Activated effector memory CD4-positive, alpha-beta T cell treated with anti-CD3 and anti-CD28 coated beads, Interleukin-2, amount 50 U/mL, for 16 hours (primary cell): ENCODE results near the gene MIPOL1.

Experiments
- DNase-seq: peaks from one replicate; pipeline ENCODE4 v3.0.0-alpha.2; 2020

Gene MIPOL1

DNA sequence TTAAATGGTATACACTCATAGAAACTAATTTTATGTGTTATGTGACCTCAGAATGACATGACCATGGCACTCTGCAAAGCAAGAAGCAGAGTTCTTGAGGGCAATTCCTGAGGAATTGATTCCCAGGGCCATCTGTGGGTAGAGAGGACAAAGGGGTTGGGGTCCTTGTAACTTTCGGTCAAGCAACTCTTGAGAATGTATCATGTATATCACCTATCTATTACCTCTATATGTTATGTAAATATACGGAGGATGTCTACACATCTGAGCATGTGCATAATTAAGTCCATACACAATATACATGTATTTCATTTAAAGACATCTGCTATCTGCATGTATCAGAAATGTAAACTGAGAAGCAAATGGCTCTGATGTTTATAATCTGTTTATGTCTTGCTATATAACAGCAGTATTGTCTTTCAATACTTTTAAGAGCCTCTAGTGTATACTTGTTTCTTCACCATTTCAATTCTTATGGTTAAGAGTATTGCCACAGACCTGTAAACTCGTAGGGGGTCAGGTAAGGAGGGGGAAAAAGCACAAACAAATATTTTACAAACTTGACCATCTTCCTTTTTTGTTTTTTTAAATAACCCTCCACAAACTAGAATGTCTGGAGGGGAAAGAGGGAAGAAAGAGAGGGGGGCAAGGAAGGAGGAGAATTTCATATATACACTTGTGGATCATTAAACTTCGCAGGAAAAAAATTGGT lies 392.8 kb downstream of the MIPOL1 start:
- DNase-seq = no peak

GRCh38 chr14:37591311-37591940 lies 393.7 kb downstream of the MIPOL1 start:
- DNase-seq = no peak

- no peak for DNase-seq
These were observed 394.3 kb downstream of the MIPOL1 start for GRCh38 chr14:37591941-37592481.

- DNase-seq = no peak
These were observed 395.0 kb downstream of the MIPOL1 start for GRCh38 chr14:37592482-37593408.

GRCh38 chr14:37593511-37594237 lies 395.9 kb downstream of the MIPOL1 start:
- DNase-seq = no peak

DNA sequence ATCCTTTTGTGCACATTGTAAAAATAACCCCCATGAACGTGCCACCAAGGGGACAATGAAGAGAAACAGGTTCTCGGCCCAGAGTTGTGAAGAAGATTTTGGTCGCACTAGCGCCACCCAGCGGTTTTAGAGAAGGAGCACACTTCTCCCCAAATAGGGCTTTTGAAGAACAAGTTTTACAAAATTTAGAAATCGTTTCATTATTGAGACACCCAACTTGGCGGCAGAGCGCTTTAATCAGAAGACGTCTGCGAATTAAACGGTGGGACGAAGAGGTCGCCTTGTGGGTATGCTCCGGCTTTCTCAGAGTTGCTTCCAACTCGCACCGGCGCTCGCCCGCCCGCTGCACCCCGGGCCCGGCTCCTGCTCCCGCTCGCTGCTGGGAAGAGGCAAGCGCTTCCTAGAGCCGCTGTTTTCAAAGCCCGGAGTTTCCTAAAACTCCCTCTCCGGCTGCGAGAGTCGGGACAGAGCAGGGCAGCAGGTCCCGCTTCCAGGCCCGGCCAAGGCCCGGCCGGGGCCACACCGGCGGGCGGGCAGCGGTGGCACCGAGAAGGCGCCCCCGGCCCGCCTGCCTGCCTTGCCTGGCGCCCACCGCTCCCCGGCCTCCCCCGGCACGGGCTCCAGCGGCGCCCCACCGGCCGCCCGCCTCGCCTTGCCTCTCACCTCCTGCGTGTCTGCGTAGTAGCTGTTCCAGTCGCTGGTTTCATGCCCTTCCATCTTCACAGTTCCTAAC lies 396.7 kb downstream of the MIPOL1 start:
- DNase-seq = peak; percentile 64

DNA sequence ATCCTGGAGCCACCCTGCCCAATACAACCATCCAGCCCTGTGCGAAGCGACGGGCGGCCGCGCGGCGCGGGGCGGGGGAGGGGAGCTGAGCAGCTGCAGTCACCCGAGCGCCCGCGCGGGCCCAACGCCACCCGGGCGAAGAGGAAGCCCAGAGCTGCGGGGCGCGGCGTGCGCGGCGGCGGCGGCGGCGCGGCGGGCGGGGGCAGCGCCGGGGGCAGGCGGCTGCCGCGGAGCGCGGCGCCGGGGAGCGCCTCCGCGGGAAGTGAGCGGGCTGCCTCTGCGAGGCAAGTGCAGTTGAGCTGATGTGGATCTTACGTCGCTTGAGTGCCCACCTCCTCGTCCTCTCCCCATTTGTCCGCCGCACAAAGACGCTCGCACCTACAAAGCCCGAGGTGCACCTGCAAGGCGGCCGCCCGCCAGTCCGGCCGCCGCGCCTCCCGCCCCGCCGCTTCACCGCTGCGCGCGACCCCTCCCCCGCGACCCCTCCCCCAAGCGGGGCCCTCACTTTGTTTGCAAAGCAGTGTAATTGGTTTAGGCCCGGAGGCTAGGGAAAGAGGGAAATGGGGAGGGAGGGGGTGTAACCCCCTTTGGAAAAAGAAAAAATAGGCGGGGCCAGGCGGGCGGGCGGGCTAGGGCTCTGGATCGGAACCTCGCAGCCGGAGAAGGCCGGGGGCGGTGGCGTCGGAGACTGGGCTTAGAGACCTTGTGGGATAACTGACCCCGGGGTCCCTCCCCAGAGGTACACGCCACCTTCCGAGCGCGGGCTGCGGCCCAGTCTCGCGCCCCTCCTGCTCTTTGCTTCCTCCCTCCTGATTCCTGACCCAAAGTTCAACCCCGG lies 397.5 kb downstream of the MIPOL1 start, which contains the start of the genes FOXA1 and TTC6:
Gene FOXA1 (minus strand): TSS at position 279 of the 838 bp plus-strand sequence. CDS start 277 bp downstream, at position 2.
Gene TTC6 (plus strand): TSS at position 659 of the 838 bp plus-strand sequence. CDS start 26,436 bp downstream, outside the sequence.
- peak; percentile 62 for DNase-seq

DNA sequence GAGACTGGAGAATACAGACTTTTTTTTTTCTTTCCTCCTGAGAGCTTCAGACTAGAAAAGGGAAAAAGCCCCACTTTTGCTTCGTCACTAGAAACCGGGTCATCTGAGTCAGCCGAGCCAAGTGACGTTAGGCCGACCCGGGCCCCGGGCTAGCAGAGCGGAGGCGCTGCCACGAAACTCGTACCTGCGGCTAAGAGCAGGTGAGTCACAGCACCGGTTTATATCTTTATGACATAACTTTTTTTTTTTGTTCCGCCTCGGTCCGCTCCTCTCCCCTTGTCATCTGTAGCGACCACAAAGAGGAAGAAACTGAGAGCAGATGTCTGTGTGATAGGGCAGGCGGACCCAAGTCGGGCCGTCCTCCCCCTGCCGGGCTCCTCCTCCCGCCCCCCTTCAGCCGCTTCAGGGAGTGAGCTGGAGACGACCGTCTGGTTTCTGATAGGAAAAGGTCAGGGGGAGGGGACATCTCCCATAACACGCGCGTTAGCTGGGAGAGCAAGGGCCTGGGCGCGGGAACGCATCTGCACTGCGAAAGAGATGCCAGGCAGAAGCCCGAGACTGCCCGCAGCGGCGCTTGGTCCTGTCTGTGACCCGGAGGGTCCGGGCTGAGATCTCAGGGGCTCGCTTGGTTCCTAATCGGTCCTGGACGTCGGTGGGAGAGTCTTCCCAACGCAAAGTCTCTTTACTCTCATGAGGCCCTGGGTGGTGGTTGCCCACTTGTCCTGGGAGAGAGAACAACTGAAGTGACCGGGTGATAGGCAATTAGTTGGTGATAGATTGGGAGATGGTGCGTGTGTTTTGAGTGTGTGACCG lies 398.3 kb downstream of the MIPOL1 start:
- peak; percentile 85 for DNase-seq

DNA sequence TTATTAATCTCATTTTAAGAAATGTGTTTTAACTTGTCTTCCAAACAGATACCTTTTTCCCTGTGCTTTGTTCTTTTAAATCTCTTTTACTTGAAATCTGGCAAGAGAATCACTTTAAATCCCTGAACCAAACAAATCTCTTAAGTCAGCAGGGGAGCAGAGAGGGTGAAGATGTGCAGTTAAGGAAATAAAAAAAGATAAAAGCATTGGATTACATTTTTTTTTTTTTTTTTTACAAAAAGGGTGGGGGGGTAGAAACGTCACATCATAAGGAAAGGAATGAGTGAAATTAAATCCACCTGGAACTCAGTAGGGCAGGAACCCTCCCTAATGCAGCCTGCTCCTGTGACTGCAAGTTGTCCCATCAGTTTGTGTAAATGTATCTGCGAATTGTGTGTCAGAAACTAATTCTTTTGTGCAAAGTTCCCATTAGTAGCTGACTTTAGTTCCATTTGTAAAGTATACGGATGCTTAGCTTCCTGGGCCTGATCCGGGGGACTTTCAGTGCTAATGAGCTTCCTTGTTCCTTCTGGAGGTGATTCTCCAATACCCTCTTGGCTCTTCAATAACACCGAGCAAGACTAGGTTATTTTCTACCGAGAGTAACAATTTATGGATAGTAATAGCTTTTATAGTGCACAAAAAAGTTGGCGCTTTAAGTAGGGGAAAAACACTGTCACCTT lies 399.2 kb downstream of the MIPOL1 start:
- DNase-seq = no peak

DNA sequence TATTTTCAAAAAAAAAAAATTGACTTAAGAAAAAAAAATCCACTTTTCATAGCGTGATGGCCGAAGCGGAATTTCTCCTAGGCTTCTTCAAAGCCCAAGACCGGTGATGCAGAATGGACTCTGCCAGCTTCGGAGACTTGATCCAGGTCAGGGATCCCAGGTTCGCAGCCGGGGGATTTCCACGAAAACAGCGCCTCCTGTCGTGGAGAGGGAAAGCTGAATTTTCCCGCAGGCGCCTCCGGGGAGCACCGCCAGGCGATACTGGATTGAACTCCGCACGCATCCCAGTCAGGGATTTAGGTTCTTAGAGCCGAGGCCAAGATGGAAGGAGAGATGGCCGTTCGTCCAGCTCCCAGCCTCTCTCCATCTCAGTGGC lies 399.8 kb downstream of the MIPOL1 start:
- DNase-seq = no peak

GRCh38 chr14:37597914-37598746 lies 400.4 kb downstream of the MIPOL1 start:
- no peak for DNase-seq

- no peak for DNase-seq
These were observed 401.2 kb downstream of the MIPOL1 start for GRCh38 chr14:37598747-37599506.

GRCh38 chr14:37599507-37600368 lies 402.0 kb downstream of the MIPOL1 start:
- DNase-seq = no peak

GRCh38 chr14:37600880-37601741 lies 403.4 kb downstream of the MIPOL1 start:
- DNase-seq = no peak

GRCh38 chr14:37601865-37602264 lies 404.1 kb downstream of the MIPOL1 start:
- no peak for DNase-seq
